NCI-H460 (cell line): Measurements from ENCODE around the gene SUMO2. TPM values are rescaled to one million over a fixed set of nuclear protein-coding genes. Genes with fewer than 3 reads are reported as not detected.
"Not testable (repeated sequence)": the region's sequence is repeated elsewhere in the genome, so short reads cannot be mapped to it uniquely, and the experiment has no call there.

Experiments
- DNase-seq: peaks from one replicate; pipeline ENCODE4 v3.0.0-alpha.2; 2016; ENCODE audit warnings: low read depth; ENCODE audit errors: extremely low read depth
- total RNA-seq: library from RNA; depleted of rRNA; stranded (reverse); fragments of >200 nt; shearing (Covaris generic); gene quantifications from 2 replicates; pipeline ENCODE4 v1.2.3, GENCODE V29; 2014

Gene SUMO2
- total RNA-seq, 1 experiment from 2014 or later, result 142 TPM

DNA sequence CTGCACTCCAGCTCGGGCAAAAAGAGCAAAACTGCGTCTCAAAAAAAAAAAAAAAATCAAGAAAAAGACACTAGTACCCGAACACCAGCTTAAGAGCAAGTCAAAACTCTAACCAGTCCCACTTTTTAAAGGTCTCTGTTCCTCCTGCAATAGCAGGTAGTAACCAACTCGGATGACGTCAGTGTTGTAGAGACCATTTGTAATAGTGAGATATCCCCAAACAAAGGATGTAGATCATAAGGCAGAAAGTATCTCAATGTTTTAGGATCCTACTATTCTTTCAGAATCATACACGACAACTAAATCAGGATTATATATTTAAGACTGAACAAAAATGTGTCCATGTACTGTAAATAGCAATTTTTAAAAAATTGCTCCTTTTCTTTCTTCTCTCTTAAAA is 30.8 kb downstream of the SUMO2 start:
- DNase-seq, result no peak

GRCh38 chr17:75147878-75148546 is 34.7 kb downstream of the SUMO2 start:
- no peak for DNase-seq

DNA sequence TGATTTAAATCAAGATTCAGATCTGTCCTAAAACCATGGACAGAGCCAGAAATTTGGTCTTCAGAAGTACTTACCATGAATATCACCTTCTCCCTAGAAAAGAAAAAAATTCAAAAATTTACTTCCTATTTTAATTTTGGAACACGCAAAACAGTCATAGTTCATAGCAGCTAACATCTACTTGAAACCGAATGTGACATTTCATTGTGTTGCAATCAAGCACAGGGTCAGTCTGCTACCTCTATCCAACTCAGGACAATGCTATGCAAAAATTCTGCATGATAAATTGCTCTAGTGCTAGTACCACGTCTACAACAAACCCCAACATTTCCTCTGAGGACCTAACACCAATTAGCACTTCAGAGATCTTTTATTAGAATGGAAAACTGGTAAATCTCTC is 36.2 kb downstream of the SUMO2 start:
- DNase-seq, result no peak

DNA sequence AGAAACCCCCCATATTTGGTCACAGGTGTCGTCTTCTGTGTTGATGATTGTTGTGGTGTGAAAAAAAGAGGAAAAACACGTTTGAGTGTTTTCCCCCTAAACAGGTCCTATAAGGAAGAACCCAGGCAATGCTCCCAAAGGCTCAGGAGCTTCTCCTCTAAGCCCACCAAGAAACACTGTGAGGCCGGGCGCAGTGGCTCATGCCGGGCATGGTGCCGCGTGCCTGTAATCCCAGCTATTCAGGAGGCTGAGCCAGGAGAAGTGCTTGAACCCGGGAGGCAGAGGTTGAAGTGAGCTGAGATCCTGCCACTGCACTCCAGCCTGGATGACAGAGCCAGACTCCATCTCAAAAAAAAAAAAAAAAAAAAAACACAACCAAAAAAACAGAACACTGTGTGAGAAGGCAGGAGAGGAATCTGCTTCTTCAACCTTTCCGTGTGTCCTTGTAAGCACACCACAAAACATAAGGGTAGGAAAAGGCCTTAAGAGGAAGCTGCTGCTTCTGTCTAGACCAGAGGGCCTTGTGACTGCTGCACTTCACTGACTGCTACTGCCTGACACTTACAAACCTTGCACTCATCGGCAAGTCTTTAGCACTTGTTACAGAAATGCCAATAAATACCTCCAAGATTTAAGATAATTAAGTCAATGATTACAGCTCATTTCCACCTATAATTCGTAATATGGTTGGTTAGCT is 37.8 kb downstream of the SUMO2 start:
- DNase-seq, result no peak

DNA sequence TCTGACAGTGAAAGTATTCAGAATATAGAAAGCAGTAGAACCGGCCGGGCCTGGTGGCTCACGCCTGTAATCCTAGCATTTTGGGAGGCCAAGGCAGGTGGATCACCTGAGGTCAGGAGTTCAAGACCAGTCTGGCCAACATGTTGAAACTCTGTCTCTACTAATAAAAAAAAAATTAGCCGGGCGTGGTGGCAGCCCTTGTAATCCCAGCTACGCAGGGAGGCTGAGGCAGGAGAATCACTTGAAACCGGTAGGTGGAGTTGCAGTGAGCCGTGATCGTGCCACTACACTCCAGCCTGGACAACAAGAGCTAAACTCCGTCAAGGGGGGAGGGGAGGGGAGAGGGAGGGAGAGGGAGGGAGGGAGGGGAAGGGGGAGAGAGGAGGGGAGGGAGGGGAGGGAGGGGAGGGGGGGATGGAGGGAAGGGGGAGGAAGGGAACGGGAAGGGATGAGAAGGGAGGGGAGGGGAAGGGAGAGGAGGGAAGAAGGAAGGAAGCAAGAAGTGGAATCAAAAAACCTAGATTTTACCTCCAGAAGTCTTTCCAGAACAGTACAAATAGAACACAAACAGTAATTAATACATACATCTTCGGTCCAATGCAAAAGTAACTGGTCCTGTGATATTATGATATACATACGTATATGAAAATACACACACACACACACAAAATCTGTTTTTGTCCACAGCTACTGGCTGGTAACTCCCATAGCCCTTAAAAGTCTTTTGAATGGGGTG is 40.4 kb downstream of the SUMO2 start:
- no peak for DNase-seq

GRCh38 chr17:75138519-75138918 is 44.2 kb downstream of the SUMO2 start:
- DNase-seq, result no peak

DNA sequence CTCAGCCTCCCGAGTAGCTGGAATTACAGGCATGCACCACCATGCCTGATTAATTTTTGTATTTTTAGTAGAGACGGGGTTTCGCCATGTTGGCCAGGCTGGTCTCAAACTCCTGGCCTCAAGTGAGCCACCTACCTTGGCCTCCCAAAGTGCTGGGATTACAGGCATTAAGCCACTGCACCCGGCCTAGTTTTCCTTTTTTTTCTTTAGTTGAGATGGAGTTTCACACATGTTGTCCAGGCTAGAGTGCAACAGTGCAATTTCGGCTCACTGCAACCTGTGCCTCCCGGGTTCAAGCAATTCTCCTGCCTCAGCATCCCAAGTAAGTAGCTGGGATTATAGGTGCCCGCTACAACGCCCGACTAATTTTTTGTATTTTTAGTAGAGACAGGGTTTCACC is 45.0 kb downstream of the SUMO2 start:
- DNase-seq, result not testable (repeated sequence)

- DNase-seq, result no peak
Measured at GRCh38 chr17:75135946-75136345, 46.8 kb downstream of the SUMO2 start.

DNA sequence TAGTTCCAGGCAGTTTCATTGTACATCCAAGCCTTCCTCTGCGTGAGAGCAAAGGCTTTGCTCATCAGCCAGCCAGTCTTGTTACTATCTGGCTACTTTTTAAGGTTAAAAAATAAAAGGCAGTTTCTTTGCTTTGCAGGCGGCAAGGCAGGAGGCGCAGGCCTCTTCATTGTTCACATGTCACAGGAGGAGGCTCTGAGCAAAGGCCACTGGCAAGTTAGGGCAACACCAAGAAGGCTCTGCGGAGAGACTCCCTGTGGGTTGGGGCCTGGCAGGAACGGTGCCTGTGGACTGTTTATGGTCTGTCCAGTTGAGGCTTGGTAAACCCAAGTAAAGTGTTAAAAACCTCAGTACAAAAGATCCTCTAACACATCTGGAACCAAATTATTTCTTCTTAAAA is 47.3 kb downstream of the SUMO2 start:
- no peak for DNase-seq

DNA sequence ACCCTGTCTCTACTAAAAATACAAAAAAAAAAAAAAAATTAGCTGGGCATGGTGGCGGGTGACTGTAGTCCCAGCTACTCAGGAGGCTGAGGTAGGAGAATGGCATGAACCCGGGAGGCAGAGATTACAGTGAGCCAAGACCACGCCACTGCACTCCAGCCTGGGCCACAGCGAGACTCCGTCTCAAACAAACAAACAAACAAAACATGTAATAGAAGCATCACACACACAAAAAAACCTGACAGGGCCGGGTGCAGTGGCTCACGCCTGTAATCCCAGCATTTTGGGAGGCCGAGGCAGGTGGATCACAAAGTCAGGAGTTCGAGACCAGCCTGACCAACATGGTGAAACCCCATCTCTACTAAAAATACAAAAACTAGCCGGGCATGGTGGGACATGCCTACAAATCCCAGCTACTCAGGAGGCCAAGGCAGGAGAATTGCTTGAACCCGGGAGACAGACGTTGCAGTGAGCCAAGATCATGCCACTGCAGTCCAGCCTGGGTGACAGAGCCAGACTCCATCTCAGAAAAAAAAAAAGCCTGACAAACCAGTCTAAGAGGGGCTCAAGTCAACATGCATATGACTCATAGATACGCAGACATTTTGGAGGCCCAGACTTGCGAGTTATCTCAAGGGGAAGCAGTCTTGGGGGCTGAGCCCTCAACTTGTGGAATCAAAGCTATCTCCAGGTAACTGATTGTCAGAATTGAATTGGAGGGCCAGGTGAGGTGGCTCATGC is 49.0 kb downstream of the SUMO2 start:
- DNase-seq, result not testable (repeated sequence)

- no peak for DNase-seq
Measured at GRCh38 chr17:75133001-75133400, 49.8 kb downstream of the SUMO2 start.

DNA sequence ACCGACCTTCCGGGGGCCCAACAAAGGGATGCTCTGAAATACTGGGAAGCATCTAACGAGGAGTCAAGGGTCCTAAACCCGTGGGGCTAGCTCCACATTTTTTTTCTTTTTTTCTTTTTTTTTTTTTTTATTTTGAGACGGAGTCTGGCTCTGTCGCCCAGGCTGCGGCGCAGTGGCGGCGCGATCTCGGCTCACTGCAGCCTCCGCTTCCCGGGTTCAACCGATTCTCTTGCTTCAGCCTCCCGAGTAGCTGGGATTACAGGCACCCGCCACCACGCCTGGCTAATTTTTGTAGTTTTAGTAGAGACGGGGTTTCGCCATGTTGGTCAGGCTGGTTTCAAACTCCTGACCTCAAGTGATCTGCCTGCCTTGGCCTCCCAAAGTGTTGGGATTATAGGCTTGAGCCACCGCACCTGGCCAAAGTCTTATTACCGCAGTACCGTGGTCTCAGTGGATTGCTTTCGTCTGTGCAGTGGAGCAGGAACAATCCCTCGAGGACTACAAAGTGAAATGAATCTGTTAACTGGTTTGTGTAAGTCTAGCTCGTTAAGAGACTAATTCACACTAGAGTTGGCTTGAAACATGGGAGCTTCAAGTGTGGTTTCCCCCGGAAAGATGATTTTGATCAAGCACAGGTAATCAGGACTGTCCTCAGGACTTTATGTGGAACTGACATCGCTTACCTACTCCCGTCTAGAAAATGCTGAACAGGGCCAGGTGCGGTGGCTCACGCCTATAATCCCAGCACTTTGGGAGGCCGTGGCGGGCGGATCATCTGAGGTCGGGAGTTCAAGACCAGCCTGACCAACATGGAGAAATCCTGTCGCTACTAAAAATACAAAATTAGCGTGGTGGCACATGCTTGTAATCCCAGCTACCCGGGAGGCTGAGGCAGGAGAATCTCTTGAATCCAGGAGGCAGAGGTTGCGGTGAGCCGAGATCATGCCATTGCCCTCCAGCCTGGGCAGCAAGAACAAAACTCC is 50.5 kb downstream of the SUMO2 start:
- not testable (repeated sequence) for DNase-seq

- DNase-seq, result peak; percentile 76
Measured at GRCh38 chr17:75131278-75132017, 51.3 kb downstream of the SUMO2 start, which contains the start of gene NT5C. TSS of gene NT5C (minus strand) at chr17:75131742. CDS start at chr17:75131707, 35 bp downstream.

GRCh38 chr17:75130632-75131277 is 52.0 kb downstream of the SUMO2 start:
- peak; percentile 72 for DNase-seq

DNA sequence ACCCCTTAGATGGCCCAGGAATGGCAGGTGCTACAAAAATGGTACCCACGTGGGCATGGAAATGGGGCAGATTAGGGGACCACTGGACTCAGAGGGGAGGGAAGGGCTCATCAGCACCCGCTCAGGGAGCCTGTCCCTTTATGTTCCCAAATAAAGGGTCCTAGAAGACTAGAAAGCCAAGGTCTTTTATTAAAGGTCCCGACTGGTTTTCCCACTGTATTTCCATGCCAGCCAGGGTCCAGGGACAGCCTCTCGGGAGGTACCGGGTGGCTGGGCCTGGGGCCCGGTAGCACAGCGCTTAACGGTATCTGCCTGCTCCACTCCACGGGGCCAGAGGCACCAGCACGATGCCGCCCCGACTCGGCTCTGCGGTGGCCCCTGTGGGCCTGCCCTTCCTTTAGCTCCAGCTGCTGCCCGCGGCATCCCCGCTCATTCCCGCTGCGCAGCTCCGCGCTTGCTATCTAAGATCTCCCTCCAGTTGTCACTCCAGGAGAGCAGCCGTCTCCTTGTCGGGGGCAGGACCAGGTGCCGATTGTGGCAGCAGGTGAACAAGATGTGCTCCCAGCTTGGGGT is 52.6 kb downstream of the SUMO2 start:
- DNase-seq, result no peak

DNA sequence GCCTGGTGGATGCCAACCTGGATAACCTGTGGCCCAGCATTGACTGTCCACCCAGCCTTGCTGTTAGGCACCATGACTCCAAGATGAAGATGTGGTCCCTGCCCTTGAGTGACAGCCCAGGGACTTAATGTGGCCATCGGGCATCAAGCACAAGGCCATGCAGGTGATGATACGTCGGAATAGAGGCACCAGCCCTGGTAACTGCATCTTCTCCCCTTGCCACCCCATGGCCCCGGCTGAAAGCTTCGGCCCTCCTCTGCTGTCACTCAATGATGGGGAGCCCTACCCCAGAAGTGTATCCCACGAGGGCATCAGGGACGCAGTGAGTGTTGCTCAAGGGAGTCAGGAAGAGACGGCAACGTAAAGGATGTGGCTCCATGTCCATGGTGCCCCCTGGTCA is 53.2 kb downstream of the SUMO2 start:
- no peak for DNase-seq

GRCh38 chr17:75128694-75129505 is 53.9 kb downstream of the SUMO2 start:
- DNase-seq, result no peak
